ENCODE data around the gene SPINK4.

The SPINK4 gene, protein sequence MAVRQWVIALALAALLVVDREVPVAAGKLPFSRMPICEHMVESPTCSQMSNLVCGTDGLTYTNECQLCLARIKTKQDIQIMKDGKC

DNA sequence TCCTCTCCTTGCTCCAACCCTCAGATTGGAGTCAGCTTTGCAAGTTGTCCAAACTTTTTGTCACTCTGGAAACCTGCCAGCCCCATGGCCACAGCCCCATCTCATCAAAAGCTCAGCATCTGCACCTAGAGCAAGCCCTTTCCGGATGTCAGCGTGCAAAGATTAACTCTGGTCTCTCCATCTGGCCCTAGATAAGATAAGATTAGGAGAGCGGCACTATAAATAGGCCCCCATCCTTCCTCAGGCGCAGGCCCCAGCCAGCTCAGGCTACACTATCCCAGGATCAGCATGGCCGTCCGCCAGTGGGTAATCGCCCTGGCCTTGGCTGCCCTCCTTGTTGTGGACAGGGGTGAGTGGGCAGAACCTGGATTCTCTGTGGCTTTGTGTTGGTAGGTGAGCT lies at the start of gene SPINK4:
Gene SPINK4 (plus strand): TSS at position 247 of the 400 bp plus-strand sequence. CDS start 42 bp downstream, at position 289.
- peak; percentile 29 for DNase-seq

DNA sequence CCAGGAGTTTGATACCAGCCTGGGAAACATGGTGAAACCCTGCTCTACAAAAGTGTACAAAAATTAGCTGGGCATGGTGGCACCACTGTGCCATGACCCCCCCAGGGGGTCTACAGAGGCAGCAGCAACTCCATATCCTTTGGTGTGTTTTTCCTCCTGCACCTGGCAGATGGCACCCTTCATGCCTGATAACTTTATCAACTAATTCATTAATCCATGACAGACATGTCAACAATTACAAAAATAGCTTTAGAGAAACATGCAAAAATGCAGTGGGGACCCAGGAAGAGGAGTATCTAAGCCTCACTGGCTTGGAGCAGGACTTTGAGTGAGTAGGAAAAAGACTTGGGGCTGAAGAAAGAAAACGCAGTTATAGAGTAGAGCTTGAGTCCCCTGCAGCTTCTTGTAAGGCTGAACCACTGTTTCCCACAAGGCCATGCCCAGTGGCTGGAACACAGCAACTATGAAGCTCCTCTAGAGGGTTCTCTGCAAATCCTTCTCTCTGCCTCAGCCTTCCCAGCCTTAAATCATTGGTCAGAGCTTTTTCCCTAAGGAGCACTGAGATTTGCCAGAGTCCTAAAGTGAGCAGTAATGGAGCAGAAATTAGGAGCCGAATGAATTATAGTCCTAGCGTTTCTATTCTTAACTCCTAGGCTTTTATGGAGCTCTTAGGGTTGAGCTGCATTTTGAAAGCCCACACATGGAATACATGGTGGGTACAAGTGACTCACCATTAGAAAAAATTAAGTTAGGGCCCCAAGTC lies 47.3 kb upstream of the SPINK4 start:
- DNase-seq = peak; percentile 2

DNA sequence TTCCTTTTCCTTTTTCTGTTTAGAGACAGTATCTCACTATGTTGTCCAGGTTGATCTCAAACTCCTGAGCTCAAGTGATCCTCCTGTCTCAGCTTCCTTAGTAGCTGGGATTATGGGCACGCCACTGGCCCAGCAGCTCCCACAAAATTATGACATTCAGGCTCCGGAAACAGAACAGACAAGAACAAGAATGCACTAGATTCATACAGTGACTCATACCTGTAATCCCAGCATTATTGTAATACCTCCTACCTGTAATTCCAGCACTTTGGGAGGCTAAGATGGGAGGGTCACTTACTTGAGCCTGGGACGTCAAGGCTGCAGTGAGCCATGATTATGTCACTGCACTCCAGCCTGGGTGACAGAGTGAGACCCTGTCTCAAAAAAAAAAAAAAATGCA lies 46.1 kb upstream of the SPINK4 start:
- DNase-seq = no peak

DNA sequence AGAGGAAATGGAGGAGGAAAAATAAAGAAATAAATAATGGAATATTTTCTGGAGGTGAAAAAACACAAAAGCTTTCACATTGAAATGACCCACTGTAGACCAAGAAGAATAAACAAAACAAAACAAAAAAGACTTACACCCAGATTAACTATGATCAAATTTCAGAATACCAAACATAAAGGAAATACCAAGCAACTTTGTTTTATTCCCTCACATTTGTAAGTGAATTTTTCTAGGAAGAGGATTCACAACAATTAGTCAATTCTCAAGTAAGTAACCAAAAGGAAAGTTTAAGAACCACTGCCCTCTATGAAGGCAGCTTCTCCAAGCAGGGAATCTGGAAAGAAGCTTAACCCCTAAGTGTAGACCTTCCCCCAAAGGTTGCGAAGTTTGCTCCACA lies 43.2 kb upstream of the SPINK4 start:
- DNase-seq = no peak

DNA sequence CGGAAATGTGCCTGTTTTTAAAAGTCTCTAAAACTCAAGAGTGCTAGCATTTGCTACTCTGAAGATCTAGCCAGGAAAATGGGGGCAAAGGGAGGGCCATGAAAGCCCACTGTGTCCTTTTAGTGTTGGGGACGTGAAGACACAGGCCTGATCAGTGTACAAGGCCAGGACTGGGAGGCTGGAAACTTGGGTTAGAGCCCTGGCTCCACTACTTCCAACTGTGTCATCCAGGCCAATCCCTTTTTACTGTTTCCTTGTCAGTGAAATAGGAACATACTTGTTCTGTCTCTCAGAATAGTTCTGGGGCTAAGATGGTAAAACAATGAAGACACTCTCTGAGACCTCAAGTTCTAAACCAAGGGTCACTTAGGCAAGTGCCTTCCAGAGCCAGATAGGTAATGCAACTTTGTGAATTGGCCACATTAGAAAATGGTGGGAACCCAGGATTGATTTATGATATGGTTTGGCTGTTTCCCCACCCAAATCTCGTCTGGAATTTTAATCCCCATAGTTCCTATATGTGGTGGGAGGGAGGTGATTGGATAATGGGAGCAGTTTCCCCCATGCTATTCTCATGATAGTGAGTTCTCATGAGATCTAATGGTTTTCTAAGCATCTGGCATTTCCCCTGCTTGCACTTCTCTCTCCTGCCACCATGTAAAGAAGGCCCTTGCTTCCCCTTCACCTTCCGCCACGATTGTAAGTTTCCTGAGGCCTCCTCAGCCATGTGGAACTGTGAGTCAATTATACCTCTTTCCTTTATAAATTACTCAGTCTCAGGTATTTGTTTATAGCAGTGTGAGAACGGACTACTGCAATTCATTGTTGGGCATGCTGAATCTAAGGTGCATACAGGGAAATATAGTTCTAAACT lies 42.5 kb upstream of the SPINK4 start:
- no peak for DNase-seq

DNA sequence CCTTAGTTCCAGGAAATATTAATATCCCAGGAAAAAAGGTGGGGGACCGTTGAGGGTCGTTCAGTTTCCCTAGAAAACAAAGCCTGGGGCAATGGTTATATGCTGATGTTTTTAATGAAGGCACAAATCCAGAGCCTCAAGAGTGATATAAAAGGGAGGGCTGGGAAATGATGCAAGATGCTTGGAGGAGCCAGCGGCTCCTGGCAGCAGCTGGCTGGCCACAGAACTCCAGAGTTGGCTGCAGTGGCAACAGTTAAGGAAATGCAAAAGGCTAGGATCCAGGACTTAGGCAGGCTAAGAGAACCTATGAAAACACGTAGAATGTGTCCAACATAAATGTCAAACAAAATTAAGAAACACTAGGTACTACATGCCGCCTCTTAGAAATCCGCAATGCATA lies 41.8 kb upstream of the SPINK4 start:
- DNase-seq = no peak

DNA sequence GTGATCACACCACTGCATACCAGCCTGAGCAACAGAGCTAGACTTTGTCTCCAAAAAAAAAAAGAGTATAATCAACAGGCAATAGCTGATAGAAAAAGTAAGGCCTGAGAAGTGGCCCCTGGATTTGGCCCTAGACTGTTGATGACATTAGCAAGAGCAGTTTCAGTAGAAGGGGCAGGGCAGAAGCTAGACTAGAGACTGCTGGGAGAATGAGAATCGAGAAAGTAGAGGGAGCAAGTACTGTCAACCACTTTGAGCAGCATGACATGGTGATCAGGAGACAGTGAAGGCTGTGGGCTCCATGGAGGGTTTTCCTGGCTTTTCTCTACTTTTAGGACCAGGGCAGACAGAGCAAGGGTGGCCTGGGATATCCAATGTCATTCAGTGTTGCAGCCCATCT lies 37.9 kb upstream of the SPINK4 start:
- no peak for DNase-seq

DNA sequence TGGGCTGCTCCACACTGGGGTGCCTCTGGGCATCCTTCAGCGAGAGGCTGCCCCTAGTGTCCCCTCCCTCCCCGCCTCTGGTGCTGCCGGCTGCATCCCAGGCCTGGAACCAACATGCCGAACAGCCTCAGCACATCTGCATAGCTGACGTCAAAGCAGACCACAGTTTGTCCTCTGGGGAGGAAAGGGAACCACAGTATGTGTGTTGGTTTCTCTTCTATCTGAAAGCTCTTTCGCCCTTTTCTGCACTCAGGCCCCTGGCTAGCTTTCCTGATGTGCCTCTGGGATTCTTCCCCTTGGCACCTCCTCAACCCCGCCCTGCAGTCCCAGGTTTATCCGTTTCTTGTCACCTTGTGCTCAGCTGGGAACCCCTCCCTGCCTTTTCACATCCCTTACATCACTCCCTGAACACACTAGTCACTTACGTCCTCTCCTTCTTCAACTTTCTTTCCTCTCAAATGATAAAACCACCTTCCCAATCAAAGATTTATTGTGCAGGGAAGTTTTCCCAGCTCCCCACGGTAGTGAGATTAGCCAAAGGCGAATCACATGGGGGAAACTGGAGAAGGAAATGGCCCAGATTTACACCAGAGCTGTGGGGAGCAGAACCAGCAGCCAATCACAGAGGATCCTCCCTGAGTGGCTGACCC lies 37.3 kb upstream of the SPINK4 start:
- no peak for DNase-seq

DNA sequence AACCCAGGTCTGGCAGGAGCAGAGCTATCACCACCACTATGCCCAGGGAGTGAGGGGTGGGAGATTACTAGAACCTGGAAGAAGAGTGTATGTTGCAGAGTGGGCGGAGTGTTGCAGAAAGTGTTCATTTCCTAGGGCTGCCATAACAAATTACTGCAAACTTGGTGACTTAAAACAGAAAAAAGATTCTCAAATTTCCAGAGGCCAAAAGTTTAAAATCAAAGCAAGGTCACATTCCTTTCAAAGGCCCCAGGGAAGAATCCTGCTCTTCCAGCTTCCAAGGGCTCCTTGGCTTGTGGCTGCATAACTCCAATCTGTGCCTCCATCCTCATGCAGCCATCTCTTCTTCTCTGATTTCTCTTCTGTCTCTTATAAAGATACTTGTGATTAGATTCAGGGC lies 30.6 kb upstream of the SPINK4 start:
- DNase-seq = no peak

DNA sequence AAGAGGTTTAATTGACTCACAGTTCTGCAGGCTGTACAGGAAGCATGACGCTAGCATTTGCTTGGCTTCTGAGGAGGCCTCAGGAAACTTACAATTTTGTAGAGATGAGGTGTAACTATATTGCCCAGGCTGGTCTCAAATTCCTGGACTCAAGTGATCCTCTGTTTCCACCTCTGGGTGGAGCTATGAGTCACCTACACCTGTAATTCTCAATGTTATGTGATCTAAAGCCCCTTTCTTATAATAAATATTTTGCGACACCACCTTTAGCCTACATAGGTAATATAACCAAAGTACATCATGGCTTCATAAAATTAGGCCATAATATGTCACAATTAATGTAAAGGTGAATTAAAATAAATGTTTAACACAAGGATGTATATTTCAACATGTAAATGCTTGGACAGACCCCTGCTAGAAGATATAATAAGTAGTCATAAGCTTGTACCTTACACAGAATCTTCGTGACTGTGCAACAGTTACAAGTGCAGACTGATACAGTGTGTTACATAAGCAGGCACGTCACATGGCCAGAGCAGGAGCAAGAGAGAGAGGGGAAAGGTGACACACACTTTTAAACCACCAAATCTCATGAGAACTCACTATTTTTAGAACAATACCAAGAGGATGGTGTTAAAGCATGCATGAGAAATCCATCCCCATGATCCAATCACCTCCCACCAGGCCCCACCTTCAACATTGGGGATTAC lies 29.8 kb upstream of the SPINK4 start:
- DNase-seq = no peak

DNA sequence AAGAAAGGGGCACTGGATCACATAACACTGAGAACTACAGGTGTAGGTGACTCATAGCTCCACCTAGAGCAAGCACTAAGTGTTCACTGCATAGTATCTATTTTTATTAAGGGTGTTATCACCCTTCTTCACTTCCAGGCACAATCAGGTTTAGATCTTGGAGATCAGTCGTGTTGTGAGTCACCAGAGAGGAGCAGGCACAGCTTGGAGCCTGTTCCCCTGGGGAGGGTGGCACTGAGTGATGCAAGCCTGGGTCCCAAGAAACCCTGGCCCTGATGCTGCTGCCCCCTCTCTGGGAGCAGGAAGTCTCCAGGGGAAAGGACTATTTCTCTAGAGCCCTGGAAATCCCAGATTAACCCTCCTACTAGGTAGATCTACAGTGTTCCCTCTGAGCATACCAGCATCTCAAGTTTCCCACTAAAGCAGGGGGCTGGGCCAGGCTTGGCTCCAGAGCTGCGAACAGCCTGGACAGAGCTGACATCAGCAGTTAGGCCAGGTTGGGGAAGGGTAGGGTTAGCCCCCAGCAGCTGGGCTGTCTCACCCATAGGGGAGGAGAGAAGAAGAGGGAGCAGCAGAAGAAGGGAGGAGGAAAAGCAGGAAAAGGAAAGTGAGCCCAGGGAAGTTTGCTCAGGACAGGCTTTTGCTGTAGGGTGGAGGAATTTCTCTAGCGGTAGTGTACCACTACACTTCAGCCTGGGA lies 28.1 kb upstream of the SPINK4 start:
- peak; percentile 16 for DNase-seq

DNA sequence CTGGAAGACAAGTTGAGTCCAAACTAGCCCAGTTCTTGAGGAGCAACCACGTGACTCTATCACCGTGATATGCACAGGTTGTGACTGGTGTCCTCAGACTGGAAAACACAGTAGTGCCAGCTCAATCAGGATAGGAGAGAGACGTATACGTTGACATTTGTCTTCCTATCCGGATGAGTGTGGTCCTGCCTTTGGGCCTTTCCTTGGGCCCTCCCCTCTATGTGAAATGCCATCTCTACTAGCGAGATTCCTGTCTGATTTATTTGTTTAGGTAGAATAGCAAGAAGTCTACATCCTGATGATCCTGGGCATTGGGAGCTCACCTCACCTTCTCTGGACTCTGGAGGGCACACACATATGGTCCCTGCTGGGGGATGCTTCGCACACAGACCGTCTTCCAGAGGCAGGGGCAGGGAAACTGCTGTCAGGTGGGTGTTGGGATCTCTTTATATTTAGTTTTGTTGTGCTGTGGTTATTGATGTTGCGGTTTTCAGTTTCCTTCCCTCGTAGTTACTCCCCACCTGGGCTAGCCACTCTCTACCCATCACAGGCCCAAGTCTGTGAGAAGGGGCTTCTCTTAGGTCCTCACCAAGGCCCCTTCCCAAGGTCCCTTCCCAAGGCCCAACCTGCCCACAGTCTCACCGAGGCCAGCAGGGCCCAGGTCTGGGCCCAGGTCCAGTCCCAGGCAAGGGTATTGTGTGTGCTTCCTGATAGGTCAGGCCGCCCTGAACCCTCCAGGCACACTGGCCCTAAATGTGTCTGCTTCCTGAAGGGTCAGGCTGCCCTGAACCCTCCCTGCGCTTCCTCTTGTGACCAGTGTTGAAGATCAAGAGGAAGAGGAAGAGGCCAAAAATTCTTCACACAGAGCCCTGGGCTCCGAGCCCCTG lies 19.0 kb upstream of the SPINK4 start:
- DNase-seq = no peak

DNA sequence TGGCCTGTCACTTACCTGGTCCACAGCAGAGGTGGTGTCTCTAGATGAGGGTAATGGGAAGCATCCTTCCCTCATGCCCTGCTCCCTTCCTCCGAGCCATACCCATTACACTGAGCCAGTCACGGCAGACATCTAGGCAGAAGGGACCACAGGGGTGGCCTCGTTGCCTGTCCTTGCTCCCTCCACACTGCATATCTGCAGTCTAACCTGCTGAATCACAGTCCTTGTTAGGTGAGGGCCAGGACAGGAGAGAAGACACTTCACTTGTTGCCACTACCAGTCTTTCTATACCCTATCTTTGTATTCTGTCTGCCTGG lies 18.4 kb upstream of the SPINK4 start:
- no peak for DNase-seq

DNA sequence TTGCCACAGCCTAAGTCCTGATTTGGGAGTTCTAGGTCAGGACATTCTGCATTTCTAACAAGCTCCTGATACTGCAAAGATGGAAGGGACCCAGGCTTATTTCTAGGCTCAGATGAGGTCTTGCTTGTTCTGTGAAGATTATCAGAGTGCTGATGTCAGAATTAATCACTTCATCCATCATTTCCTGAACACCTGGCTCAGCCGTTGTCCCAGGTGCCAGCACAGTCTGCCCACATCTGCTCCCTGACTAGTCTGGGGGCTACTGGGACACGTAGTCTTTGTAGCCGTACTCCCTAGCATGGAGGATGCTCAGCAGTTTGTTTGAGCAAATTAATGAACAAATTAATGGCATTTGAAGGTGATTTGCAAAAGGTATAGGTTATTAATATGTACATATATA lies 17.9 kb upstream of the SPINK4 start:
- peak; percentile 55 for DNase-seq

DNA sequence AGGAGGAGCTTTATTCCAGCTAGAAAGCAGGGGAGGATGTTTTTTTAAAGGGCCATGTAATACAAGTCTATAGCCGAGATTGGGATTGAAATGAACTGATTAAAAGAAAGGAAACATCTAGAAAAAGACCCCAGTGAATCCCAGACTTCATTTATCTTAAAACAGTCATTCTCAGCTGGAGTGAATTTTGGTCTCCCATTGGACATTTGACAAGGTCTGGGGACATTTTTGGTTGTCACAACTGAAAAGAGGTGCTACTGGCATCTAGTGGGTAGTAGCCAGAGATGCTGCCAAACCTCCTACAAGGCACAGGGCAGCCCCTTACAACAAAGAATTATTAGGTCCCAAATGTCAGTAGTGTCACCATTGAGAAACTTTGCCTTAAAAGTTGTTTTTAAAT lies 16.3 kb upstream of the SPINK4 start:
- DNase-seq = no peak

DNA sequence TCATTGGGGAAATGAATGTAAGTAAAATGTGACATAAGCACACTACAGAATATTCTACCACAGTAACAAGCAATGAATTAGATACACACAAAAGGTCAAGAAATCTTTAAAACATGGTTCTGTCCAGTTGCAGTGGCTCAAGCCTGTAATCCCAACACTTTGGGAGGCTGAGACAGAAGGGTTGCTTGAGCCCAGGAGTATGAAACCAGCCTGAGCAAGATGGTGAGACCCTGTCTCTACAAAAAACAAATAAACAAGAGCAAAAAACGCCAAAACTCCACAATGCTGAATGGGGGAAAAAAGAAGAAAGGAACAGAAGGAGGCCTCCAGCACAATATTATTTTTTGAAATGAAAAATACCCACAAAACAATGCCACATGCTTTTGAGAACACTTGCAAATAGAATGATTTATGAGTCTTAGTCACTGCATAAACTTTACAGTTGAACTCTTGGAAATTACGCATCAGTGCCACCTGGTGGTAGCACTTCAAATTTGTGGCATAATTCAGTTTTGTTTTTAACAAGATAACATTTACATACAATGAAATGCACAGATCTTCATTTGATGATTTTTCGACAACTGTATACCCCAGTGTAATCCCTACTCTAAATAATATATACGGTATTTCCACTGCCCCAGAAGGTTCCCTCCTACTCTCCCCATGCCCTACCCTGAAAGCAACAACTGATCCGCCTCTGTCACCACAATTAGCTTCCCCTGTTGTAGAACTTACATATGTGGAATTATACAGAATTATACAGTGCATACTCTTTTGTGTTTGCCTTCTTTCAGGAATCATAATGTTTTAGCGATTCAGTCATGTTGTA lies 14.4 kb upstream of the SPINK4 start:
- peak; percentile 29 for DNase-seq

DNA sequence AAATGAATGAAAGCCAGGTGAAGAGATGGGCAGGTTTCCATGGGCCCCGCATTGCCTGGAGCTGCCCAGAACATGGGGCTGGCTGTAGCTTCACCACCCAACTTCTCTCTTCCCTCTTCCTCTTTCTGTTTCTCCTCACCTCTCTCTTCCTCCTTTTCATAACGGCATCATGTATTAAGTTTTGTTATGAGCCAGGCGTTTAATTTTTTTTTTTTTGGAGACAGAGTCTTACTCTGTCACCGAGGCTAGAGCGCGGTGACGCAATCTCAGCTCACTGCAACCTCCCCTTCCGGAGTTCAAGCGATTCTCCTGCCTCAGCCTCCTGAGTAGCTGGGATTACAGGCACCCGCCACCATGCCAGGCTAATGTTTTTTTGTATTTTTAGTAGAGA lies 13.0 kb upstream of the SPINK4 start:
- no peak for DNase-seq

DNA sequence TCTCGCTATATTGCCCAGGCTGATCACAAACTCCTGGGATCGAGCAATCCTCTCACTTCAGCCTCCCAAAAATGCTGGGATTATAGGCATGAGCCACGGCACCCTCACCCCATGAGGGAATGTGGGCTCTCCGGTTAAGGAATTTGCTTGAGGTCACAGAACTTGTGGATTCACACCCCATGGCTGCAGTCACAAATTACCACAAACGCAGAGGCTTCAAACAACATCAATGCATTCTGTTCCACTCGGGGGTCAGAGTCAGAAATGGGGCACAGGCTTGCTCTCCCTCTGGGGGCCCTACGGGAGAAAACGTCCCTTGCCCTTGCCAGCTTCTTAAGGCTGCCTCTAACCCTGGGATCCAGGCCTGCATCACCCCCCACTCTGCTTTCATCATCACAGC lies 12.2 kb upstream of the SPINK4 start:
- DNase-seq = no peak

DNA sequence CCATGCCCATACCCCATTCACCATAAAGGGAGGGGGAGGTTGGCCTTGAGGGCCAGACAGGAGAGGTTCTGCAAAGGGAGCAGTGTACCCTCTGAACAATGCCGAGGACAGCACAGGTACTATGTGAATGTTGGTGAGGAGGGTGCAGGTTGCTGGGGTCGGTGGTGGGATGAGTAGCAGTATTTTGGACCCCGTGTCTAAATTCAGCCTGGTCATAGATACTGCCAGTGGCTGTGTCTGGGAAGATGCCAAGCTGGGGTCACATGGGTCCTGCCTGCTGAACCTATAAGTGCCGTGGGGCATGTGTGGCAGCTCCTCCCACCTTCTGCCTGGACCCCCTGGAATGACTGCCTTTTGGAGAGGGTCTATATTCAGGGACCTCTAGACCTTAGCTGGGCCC lies 11.4 kb upstream of the SPINK4 start:
- no peak for DNase-seq

DNA sequence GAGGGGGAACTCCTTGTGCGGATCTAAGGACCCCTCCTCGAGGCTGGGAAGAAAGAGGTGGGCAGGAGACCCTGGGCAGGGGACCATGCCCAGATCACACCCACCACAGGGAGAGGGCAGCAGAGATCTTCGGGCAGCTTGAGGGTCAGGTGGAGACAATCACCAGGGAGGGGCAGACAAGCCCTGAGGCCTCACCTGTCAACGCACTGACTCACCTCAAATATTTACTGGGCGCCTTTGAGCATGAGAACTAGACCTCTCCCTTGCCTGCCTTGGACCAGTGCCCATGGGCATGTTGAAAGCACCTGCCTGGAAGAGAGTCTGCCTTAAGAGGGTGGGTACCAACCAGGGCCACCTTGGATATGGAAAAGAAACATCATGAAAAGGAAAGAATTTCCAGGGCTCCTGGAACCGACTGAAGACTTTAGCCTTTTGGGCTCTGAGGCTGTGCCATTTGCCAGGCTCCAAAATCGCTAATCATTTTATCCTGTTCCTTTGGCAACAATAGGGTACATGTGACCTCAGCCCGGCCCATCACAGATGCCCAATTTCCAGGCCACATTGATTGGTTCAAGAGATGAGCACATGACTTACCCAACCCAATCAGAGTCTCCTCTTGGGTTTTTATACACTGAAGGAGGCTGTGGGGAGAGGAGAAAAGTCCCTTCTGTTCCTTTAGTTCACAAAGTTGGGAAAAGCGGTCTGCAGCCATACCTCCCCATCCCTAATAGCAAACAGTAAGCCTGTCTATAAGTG lies 10.4 kb upstream of the SPINK4 start:
- DNase-seq = peak; percentile 40

All from NCI-H2171 treated with DMSO at 0.1 percent for 48 hours (cell line).